ENCODE measurements around the gene PRXL2B.

The PRXL2B gene

GRCh38 chr1:2637442-2638145, 51.0 kb downstream of the PRXL2B start:
- DNase-seq (ENCODE audit: low read depth): no peak

GRCh38 chr1:2638466-2639115, 52.0 kb downstream of the PRXL2B start:
- no peak for DNase-seq (ENCODE audit: low read depth)

- DNase-seq (ENCODE audit: low read depth): no peak
These were observed 52.6 kb downstream of the PRXL2B start for GRCh38 chr1:2639203-2639602.

- DNase-seq (ENCODE audit: low read depth): no peak
These were observed 53.3 kb downstream of the PRXL2B start for GRCh38 chr1:2639607-2640521.

GRCh38 chr1:2640626-2641025, 54.0 kb downstream of the PRXL2B start:
- no peak for DNase-seq (ENCODE audit: low read depth)
